Measurements from ENCODE around the gene FHL1. TPM values are rescaled to one million over a fixed set of nuclear protein-coding genes. Genes with fewer than 3 reads are reported as not detected.

The FHL1 gene
- total RNA-seq, 1 donor from 2014 or later, result 161 TPM

DNA sequence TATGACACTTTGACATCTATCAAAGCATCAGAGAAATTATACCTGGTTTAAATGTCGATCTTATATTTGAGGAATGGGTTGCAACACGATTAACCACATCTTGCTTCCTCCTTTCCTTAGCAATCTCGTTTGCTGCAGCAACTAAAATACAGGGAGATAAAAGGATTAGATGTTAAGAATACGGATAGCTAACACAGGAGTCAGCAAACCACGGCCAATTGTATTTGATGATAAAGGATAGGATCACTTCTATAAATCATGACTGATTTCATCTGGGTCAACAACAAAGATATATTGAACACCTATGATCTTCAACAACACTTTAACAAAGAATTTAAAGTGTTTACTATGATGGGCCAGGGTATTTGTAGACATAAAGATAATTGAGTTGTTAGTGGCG, 98.9 kb downstream of the FHL1 start:
- no peaks in the 10 kb centered on the region for H3K27me3 Mint-ChIP-seq (ENCODE audit: unreplicated experiment)
- no peaks in the 10 kb centered on the region for H3K36me3 Mint-ChIP-seq (ENCODE audit: unreplicated experiment)

GRCh38 chrX:136250191-136251040, 103.1 kb downstream of the FHL1 start:
- Mint-ChIP-seq H3K4me3 (ENCODE audit: unreplicated experiment) (peak overlapping the region; percentile 82), H3K27me3 (ENCODE audit: unreplicated experiment) (no peaks in the 10 kb centered on the region), H3K36me3 (ENCODE audit: unreplicated experiment) (no peaks in the 10 kb centered on the region), H3K4me1 (ENCODE audit: low read depth, unreplicated experiment) (no peaks in the 10 kb centered on the region), H3K27ac (ENCODE audit: unreplicated experiment) (no peak overlapping the region), H3K9me3 (ENCODE audit: unreplicated experiment) (no peaks in the 10 kb centered on the region)
- no peak for TF ChIP-seq CTCF (IDR thresholded peaks at IDR 0.05; ENCODE audit: partially characterized antibody, unreplicated experiment)
- DNase-seq, result no peak

More for the DNA sequence above, 98.9 kb downstream of the FHL1 start:
- Mint-ChIP-seq H3K4me1 (ENCODE audit: low read depth, unreplicated experiment) (no peaks in the 10 kb centered on the region), H3K27ac (ENCODE audit: unreplicated experiment) (no peak overlapping the region), H3K4me3 (ENCODE audit: unreplicated experiment) (no peak overlapping the region), H3K9me3 (ENCODE audit: unreplicated experiment) (no peaks in the 10 kb centered on the region)
- TF ChIP-seq CTCF (IDR thresholded peaks at IDR 0.05; ENCODE audit: partially characterized antibody, unreplicated experiment), result no peak
- DNase-seq, result no peak

- DNase-seq, result peak; percentile 58
- Mint-ChIP-seq H3K36me3 (ENCODE audit: unreplicated experiment) (no peaks in the 10 kb centered on the region), H3K27ac (ENCODE audit: unreplicated experiment) (no peak within 1 kb of the TSS), H3K27me3 (ENCODE audit: unreplicated experiment) (no peaks in the 10 kb centered on the region), H3K4me3 (ENCODE audit: unreplicated experiment) (peak within 1 kb of the TSS; percentile 87), H3K9me3 (ENCODE audit: unreplicated experiment) (no peaks in the 10 kb centered on the region), H3K4me1 (ENCODE audit: low read depth, unreplicated experiment) (peaks cover 3% of the 10 kb centered on the region)
- TF ChIP-seq CTCF (IDR thresholded peaks at IDR 0.05; ENCODE audit: partially characterized antibody, unreplicated experiment), result no peak
Measured at GRCh38 chrX:136251041-136251991, 104.0 kb downstream of the FHL1 start, which contains the start of gene MAP7D3. MAP7D3 (minus strand) TSS chrX:136251400; CDS start chrX:136251358, 42 bp downstream.

- no peaks in the 10 kb centered on the region for H3K27me3 Mint-ChIP-seq (ENCODE audit: unreplicated experiment)
- TF ChIP-seq CTCF (IDR thresholded peaks at IDR 0.05; ENCODE audit: partially characterized antibody, unreplicated experiment), result no peak
- H3K4me1 Mint-ChIP-seq (ENCODE audit: low read depth, unreplicated experiment), result peaks cover 7% of the 10 kb centered on the region
- no peaks in the 10 kb centered on the region for H3K36me3 Mint-ChIP-seq (ENCODE audit: unreplicated experiment)
- no peak overlapping the region for H3K4me3 Mint-ChIP-seq (ENCODE audit: unreplicated experiment)
- H3K9me3 Mint-ChIP-seq (ENCODE audit: unreplicated experiment), result peaks cover 1% of the 10 kb centered on the region
- no peak for DNase-seq
- H3K27ac Mint-ChIP-seq (ENCODE audit: unreplicated experiment), result no peak overlapping the region
Measured at GRCh38 chrX:136255541-136255940, 108.2 kb downstream of the FHL1 start.

All from glutamatergic neuron (in vitro differentiated cells).